GM19468 (cell line): ENCODE data around the gene ARVCF.

Experiments
- ATAC-seq: cut with Tn5 transposase; IDR thresholded peaks from one replicate; pipeline ENCODE4 v1.9.1; 2021; ENCODE audit warnings: mild to moderate bottlenecking, moderate library complexity, moderate number of reproducible peaks; ENCODE audit not compliant: unreplicated experiment; ENCODE audit errors: extremely low read depth

The ARVCF gene

DNA sequence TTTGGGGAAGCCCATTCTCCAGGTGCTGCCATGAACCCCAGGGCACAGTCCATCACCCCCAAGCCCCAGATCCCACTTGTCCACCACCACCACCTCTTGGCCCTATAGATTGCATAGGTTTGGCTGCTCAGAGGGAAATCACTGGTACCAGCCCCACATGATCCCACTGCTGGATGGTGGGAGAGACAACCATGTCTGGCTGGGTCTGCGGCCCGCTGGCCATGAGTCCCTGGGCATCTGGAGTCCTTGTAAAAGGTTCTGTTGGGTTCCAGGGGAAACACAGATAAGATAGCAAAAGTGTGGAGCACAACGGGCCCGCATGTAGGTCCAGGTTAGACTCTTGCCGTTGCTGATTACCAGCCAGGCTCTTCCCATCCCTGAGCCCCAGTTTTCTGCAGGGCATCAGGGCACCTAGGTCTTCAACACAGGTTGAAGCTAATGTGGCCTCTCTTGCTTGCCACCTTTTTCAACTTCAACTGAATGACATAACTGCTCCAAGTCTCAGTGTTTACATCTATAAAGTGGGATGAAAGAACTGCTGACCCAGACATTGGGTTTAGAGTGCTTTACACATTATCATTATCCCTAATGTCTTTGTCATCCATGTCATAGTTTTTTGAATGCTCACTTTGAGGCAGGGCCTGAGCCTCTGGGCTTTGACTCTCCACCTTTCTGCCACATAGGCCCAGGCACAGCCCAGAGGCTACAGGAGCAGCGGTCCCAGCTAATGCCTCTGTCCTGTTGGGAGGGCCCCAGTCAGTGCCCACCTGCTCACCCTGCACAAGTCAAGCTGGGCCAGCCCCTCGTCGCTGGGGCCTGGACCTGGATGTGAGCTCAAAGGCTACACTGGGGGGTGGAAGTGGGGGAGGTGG lies 3.3 kb upstream of the ARVCF start:
- ATAC-seq: no peak

DNA sequence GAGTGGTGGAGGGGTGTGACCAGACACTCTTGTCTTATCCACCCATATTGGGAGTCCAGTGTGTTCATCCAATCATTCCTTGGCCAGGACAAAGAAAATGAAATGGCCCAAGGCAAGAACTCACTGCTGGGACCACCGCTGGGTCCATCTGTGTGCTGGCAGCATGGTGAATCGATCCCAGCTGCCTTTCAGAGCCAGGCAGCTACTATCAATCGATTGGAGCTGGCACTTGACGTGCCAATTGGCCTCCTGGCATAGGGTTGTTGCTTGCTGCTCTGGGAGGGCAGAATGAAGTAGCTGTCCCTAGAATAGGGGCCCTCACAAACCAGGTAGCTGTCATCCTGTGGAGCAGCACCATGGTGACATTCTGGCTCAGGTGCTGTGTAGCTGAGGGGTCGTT lies 1.4 kb upstream of the ARVCF start:
- ATAC-seq: no peak

DNA sequence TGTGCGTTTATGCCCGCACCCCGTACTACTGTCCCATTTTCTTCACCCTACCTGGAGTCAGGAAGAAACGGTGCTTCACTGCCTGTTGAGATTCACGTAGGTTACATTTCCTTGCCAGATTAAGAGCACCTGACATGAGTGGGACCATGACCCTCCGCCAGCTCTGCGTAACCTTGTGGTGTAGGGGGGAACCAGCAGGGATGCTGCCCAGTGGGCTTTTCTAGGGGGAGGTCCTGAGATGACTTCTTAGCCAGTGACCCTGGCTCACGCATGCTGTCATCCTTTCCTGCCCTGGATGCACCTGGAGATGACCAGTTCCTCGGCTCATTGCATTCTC lies 967 bp upstream of the ARVCF start:
- ATAC-seq: no peak

DNA sequence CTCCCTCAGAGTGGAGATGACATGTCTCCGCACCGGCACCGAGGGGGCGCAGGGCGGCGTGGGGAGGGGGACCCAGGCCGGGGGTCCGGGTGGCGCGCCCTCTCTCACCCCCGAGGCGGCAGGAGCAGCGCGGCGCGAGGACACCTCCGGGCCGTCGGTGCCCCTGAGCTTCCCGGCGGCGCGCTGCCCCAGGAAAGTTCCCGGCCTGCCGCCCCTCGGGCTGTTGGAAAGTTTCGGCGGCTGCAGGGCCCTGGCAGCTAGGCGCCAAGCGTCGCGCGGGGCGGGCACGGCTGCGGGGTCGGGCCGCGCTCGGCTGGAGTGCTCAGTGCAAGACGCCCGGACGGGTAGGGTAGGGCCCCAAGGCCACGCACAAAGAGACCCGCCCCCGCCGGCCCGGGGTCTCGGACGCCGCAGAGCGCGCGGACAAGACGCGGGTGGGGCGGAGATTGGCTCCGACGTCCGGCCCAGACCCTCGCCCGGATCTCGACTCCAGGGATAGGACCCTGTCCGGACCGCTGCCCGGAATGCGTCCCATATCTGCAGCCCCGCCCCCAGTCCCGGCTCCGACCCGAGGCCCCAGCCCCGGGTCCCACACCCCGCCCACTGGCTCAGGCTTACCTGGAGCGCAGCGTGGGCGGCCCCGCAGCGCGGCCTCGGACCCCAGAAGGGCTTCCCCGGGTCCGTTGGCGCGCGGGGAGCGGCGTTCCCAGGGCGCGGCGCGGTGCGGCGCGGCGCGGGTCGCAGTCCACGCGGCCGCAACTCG lies 471 bp downstream of the ARVCF start:
- ATAC-seq: no peak

DNA sequence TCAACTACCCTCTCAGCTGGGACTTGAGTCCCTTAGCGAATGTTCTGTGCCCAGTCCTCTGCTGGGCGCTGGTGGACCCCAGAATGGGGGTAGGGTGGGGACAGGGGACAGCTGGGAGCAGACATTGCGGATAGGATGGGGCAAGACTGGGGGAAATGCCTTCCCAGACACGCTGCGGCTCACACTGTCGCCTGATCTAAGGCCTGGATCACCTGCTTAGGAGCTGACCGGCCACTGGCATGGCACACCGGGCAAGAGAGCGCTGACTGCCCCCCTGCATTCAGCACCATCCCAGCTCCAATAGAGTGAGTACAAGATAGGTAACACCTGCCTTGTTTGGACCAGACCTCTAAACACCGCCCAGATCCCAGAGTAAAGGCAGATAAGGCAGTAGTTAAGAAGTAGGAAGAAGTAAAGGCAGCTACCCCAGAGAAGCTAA lies 1.4 kb downstream of the ARVCF start:
- no peak for ATAC-seq

DNA sequence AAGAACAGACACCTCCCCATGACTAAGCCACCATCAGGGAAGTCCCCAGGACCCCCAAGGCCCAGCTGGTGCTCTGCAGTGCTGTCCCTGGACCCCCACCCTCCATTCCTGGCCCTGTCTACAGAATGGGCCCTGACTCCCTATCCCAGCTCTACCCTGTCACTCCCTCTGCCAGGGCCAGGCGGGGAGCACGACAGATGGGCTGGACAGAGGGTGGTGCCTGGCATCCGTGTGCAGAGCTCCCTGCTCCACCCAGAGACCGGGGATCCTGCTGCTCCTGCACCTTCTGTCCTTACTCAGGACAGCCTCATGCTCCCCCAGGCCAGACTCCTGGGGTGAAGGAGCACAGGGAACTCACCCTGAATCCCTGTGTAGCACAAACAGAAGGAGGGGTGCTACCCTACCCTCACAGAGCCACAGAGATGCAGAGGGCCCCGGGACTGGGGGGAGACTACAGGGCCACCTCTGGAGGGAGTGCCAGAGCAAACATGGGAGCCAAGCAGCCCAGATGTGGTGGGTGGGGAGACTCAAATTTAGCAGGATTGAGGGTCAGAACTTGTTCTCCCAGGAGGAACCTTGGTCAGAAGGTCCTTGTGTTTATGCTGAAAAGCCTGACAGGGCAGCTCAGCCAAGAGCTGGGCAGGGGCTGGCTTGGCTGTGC lies 2.0 kb downstream of the ARVCF start:
- ATAC-seq: no peak

DNA sequence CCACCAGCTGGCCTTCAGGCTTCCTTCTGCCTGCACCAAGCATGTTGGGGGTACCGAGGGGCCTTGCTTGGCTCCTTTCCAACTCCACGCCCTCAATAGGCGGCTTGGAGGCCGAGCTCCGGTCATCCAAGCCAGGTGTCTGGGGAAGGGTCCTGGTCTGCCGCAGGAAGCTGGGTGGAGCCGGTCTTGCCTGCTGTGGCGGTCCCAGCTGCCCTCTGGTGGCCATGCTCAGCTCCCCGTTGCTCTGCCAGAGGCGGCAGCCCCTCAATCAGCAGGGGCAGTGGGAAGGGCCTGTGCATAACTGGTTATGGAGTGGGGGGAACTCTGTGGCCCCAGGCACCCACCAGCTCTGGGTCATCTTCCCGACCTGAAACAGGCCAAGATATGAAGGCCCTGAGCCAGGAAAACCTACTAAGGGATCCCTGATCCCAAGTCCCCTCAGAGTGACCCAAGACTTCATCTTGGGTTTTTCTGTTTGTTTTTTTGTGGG lies 3.2 kb downstream of the ARVCF start:
- ATAC-seq: no peak

DNA sequence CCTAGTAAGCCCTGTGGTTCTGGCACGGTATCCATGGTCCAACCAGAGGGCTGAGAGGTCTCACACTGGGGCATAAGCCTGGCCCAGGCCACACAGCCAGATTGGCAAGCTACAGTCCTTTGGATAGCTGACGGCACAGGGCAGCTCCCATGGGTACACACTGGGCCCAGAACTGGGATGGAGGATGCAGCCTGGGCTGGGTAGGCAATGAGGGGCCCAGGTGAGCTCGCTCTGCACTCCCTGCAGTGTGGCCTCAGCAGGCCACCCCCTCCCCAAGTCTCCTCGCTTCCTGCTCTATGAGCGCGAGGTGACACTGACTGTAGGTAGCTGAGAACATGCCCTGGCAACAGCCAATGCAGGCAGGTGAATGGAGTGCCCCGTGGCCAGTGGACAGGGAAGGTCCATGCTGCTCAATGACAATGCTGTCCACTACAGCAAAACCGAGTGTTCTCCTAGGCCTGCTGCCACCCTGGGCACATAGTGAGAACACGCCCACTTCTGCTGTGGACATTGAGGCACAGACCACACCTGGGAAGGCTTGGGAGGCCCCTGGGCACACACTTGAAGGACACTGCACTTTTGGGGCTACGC lies 3.8 kb downstream of the ARVCF start:
- no peak for ATAC-seq

DNA sequence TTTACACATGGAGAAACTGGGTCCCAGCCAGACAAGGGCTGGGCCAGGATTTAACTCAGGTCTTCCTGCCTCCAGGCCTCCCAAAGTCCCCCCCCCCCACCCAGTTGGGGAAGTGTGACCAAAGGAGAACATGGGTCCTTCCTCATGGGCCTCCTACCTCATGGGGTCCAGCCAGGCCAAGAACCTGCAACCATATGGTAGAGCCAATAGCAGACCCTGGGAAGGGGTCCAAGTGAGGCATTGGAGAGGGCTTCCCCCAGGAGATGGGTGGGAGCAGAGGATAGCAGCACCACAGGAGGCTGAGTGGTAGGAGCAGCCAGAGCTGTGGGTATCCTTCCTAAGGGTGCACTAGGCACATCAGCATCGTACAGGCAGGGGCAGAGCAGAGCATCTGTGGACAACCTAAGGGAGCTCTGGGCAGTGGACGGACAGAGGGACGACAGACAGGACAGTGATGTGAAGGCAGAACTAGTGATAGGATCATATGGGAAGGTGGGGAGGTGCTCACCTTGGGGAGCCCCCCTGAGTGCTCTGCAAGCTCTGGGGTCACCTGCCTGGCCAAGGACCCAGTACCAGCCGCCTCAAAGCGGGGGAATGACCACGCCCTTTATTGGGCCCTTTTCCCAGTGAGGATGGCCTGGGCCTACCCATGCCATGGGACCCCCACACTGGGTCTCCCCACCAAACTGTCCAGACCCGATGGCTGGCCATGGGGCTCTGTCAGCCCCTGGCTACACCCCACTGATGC lies 4.5 kb downstream of the ARVCF start:
- no peak for ATAC-seq

DNA sequence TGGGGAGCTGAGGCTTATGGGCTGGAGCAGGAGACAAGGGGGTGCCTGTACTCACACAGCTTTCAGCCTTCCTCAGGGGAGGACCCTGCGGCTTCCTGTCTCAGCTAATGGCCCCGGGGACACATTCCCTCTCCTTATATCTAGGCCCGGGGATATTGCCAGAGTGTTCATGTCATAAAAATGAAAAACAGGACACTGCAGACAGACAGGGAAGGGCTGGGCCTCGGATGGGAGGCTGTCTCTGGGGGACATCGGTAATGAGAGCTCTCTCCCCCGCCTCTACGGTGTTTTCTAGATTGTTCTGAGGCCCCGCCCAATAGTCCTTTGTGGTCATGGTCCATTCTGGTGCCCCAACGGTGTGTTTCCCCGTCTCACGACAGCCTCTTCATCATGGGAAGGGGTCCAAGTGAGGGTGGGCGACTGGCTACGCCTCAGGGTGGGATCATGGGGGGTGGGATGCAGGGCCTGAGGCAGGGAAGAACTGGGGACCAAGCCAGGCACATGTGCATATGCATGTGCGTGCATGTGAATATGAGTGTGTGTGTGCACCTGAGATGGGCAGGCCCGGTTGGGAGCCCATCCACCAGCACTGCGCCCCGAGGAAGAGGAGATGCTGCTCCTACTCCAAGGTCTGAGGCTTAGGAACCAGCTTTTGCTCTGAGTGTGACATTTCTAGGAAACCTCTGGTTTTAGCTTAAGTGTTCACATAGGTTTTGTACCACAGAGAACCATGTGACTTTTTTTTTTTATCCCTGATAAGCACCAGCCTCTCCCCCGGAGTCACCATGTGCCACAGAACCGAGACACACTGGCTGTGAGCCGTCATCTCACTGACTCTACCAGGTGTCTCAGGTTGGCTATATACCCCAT lies 5.3 kb downstream of the ARVCF start:
- no peak for ATAC-seq

DNA sequence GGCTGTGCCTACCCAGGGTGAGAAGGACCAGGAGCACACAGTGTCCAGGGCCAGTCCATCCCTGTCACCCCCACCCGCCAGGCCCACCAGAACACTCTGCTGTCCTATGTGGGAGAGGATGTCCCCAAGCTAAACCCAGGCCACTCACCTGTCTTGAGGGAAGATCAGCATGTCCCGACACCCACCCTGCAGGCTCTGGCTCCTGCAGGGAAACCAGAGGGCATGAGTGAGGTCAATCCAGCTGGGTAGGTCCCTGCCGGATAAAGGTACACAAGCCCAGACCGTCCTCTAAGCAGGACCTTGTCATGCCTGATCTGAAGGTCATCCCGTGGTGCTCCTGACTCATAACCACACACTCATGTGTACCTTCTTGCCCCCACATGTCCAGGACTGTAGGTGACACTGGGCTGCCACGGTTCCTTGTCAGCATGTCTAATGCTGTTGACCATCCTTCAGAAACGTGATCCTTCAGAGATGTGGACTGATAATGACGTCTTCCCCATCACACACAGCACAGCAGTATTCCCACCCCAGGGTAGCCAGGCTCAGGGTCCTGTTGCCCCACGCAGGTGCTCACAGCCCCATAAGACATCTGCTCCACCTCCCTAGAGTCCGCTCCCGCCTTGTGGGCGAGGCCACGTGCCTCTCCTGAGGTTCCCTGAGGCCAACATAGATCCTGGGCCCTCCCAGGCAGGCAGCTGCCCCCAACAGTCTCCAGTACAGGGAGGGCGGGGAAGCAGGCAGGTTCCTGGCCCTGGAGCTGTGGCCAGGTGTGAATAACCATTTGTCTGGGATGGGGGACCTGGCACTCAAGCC lies 6.1 kb downstream of the ARVCF start:
- ATAC-seq: no peak

DNA sequence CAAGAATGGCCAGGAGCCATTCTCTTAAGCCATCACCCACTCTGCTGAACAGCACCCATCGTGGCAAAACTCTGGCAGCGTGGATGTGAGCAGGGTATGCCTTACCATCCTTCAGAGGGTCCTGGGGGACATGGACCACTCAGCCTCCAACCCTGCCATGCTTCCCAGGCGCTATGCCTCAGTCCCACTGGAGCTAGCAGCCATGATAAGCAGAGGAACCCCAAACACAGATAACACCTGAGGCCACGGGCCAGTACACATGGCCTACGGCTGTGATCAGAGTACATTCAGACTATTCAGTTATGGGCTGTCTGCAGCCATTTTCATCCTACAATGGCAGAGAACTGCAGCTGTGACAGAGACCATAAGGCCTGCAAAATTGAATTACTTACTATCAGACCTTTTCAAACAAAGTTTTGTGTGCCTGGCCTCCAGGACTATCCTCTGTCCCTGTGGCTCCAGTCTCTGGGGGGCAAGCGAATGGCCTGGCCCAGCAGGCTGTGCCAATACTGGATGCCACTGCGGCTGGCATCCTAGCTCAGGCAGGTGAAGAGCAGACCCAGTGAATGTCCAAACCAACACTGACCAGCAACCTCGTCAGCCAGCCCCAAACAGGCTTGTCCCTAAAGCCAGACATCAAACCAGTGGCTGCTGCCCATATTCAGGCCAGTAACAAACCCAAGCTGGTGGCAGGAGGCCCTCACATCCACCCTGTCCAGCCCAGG lies 6.9 kb downstream of the ARVCF start:
- ATAC-seq: no peak

DNA sequence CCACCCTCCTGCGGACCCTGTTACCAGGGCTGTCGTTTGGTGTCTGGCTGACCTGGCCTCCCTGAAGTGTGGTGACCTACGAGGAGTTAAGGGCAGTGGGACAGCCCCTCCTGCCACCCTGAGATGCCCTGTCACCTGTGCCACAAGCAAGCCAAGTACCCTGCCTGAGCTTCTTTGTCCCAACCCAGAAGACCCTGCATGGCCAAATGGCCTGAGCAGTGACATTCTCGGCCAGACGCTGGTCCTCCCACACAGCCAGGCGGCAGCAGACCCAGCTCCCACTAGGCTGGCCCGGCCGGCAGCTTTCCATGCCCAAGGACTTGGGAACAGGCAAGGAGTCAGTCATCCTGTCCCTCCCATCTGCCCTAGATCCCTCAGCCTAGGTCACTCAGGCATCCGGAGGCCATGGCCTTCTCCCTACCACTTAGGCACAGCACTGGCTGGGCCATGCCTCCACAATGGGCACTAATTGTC lies 7.6 kb downstream of the ARVCF start:
- ATAC-seq: no peak

DNA sequence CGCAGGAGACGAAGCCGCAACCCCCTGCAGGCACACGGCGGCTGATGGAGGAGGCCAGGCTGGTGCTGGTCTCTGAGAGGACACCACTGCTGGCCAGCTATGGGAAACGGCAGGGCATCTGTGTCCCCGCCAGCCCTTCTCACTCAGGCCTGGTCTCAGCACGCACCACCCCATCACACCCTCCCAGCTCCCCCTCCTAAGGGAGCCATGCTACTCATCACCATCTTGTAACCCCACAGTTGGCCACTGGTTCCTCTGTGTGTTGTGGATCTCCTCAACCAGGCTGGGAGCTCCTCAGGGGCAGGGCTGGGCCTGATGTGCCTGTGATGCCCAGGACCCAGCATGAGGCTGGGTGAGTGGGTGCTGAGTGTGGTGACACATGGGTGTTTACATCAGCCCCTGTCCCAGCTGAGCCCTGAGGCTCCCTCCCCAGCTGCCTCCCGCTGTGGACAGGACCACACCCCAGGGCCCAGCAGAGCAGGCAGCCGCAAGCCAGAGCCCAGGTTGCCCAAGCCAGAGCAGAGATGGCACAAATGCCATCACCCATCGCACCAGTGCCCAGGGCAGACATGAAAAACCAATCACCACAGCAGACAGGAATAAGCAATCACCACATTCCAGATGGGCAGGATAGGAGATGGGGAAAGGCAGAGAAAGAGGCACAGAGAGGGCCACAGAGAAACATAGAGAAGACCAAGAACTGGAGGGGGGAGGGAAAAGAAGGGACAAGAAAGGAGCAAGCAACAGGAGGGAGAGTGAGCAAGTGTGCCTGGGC lies 8.2 kb downstream of the ARVCF start:
- no peak for ATAC-seq

DNA sequence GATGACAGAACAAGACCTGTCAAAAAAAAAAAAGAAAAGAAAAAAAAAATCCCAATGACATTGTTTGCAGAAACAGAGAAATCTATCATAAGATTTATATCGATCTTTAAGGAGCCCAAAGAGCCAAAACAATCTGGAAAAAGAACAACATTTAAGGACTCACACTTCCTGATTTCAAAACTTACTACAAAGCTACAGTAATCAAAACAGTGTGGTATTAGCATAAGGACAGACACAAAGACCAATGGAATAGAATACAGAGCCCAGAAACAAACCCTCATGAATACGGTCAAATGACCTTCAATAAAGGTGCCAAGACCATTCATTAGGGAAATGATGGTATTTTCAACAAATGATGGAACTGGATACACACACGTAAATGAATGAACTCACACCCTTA lies 12.2 kb downstream of the ARVCF start:
- ATAC-seq: no peak

DNA sequence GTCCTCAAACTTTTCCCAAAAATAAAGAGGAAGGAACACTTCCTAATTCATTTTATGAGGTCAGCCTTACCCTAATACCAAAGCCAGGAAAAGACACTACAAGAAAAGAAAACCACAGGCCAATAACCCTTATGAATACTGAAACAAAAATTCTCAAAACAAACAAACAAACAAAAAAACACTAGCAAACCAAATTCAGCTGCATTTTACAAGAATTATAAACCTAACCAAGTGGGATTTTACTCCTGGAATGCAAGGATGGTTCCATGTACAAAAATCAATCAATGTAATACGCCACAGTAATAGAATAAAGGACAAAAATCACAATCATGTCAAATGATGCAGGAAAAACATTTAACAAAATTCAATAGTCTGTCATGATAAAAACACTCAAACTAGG lies 13.3 kb downstream of the ARVCF start:
- no peak for ATAC-seq

DNA sequence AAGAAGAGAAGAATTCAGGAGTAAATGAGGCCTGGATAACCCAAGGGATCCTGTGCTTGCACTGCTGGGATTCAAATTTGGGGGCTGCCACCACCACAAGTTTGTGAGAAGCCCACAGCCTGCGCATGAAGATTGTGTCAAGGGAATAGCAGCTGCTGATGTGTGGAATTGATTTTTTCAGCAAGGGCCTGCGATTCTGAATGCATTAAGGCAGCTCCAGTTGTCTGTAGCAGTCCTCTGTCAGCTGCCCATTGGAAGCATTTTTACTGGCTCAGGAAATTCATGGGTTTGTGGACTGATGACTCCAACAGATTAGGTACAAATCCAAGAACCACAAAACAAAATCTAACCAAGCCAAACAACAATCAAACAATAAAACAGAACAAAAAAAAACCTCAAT lies 14.0 kb downstream of the ARVCF start:
- ATAC-seq: no peak
